Measurements from ENCODE around the gene NRBF2.

Gene NRBF2

DNA sequence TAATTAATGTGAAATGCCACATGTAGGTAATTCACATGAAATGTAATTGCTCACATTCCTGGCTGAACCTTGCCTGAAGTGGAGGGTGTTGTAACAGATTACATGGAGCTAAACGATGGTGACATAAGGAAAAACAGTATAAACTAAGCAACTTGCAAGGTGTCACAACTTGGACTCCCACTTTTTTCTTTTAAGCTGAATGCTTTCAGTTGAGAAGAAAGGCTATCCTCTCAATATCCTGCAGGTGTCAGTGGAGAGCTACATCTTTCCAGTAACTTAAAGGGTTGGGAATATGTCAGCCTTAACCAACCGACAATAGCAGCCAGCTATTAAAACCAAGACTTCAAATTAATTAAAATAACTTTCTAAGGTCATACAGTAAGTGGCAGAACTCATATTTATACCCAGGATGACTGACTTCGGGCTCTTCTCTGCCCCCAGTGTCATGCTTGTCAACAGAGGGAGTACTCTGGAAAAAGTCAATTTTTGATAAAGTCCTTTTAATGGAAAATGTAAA, 33.7 kb downstream of the NRBF2 start:
- peak; percentile 86 for DNase-seq

- no peak for DNase-seq
Measured at GRCh38 chr10:63168821-63169462, 35.8 kb downstream of the NRBF2 start.

DNA sequence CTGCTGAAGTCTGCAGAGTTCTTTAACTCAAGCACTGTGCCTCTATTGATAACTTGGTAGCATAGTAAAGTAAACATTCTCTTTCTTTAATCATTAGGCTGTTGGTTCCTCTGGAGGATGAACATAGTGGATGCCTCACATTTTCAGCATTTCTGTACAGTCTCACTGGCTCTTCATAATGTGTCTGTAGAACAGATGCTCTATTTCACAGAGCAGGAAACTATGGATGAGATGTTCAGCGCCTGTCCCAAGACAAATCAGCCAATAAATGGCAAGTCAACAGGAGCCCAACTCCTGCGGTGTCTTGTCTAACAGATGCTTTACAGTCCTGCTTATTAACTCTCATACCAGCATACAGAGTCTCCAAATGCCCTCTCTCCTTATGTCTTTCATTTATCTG, 36.5 kb downstream of the NRBF2 start:
- DNase-seq, result no peak

GRCh38 chr10:63171255-63171855, 38.2 kb downstream of the NRBF2 start:
- no peak for DNase-seq

GRCh38 chr10:63171926-63172325, 38.8 kb downstream of the NRBF2 start:
- DNase-seq, result no peak

- DNase-seq, result no peak
Measured at GRCh38 chr10:63173468-63174232, 40.5 kb downstream of the NRBF2 start.

DNA sequence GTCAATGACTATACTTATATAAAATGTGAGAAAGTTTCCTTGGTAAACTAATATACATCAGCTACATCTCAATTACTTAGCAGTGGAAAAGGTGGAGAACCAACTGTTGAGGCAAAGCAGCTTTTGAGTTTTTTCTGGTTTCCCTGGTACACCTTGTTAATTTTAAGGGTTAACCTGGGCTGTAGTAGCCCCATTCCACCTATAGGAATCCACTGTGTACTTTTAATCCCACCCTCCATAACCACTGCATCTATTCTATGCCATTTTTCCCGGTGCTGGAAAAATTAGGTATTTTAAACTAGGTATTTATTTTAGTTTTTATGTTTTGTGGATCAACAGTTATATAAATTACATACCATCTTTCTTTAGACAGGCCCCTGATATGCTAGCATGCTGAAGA, 42.4 kb downstream of the NRBF2 start:
- no peak for DNase-seq

DNA sequence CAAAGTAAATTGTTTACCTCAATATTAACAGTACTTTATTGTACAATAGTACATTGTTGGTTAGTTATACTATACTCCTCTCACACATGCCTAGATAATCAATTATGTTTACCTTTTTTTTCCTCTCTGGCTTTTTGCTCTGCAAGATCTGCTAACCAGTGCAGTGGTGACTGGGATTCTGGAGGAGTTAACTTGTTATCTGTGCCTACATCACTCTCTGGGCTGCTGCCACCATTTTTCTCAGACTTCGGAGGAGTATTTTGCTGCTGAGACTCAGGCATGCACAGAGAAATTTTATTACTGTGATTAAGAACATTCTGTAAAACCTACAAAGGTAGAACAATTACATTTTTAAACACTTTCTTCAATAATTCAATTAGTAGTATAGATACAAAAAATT, 59.7 kb downstream of the NRBF2 start:
- no peak for DNase-seq

DNA sequence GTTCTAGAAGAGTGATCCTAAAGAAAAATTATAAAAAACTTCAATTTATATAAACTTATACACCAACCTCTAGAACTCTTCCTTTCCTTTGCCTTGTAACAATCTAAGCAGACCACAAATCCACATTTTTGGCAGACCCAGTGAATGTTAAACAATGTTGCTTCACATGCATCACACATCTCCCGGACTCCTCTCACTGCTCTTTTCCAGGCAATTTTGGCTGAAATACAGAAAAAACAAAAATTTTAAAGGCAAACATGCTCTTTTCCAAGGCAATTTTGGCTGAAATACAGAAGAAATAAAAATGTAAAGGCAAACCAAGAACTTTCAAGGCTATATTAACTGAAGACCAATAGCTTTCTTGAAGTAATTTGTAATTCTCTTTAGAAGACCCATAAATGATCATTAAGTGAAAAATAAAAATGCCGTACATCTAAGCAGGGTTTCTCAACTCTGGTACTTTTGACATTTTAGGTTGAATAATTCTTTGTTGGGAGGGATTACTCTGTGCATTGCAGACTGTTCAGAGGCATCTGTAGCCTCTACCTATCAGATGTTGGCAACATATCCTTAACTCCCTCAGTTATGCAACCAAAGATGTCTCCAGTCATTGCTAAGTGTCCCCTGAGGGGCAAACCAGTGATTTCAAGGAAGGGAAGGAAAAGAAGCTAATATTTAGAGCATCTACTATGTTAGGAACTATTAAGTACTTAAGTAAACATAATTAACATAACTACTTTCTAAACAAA, 64.4 kb downstream of the NRBF2 start:
- no peak for DNase-seq

DNA sequence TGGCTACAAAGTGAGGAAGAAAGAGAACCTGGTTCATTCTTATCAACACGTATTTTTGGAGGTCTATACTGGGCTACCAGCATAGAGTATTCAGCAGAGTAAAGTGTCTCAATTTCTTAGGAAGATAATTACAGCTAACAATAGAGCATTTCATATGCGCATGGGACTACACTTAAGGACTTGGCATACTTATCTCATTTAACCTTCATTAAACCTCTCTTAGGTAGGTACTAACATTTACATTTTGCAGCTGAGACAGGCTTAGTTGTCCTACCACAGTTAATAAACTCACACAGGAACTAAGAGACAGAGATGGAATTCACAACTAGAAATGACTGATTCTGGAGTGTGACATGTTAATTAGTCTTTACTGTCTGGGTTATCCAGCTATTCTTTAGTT, 66.6 kb downstream of the NRBF2 start:
- no peak for DNase-seq

GRCh38 chr10:63200431-63200830, 67.3 kb downstream of the NRBF2 start:
- DNase-seq, result no peak

GRCh38 chr10:63201118-63201517, 68.0 kb downstream of the NRBF2 start:
- DNase-seq, result no peak

All from COR-L47 (cell line).